Measurements from ENCODE around the gene NKX2-1.

DNA sequence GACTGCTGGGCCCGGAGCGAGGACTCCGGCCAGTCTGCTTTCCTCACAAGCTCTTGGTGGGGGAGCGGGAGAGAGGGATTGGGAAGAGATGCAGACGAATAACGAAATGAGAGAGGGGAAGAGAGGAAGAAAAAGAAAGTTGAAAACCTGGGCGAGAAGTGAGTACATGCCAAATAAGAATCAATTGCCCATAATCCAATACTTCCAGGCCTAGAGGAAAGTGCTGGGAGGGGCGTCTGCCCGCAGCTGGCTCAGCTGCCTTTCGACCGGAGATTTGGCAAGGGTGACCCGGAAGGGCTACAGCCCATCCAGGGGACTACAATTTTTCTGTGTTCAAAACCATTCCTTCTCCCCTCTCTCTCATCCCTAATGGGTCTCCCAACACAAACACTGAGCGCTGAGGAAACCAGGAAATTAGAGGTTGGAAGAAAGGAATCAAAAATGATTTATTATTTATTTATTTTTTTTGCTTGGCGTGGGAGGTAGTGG, 4.9 kb downstream of the NKX2-1 start:
- TF ChIP-seq, protein P1, sequence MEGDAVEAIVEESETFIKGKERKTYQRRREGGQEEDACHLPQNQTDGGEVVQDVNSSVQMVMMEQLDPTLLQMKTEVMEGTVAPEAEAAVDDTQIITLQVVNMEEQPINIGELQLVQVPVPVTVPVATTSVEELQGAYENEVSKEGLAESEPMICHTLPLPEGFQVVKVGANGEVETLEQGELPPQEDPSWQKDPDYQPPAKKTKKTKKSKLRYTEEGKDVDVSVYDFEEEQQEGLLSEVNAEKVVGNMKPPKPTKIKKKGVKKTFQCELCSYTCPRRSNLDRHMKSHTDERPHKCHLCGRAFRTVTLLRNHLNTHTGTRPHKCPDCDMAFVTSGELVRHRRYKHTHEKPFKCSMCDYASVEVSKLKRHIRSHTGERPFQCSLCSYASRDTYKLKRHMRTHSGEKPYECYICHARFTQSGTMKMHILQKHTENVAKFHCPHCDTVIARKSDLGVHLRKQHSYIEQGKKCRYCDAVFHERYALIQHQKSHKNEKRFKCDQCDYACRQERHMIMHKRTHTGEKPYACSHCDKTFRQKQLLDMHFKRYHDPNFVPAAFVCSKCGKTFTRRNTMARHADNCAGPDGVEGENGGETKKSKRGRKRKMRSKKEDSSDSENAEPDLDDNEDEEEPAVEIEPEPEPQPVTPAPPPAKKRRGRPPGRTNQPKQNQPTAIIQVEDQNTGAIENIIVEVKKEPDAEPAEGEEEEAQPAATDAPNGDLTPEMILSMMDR (IDR thresholded peaks at IDR 0.05) = no peak
- TF ChIP-seq POLR2A (IDR thresholded peaks at IDR 0.05) (no peak), EP300 (IDR thresholded peaks at IDR 0.05) (no peak), POLR2AphosphoS5 (IDR thresholded peaks at IDR 0.05) (no peak)

Measured in stomach (tissue), 4 donors.